Measurements from ENCODE around the gene TFB2M.

DNA sequence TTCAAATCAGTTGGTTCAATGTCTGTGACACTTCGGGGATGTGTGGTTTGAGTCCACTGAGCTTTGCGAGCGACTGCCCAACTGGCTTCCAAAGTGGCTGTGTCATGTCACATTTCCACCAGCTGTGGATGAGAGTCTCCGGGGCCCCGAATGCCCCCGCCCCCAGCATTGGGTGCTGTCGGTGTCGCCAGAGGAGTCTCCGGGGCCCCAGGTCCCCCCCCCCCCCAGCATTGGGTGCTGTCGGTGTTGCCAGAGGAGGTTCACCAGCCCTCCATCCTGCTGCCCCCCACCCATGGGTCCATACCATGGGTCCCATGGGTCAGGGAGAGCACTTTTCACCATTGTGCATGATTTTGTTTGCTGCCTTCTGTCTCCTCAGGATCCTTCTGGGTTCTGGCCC, 49.9 kb downstream of the TFB2M start:
- TF ChIP-seq, protein P1, sequence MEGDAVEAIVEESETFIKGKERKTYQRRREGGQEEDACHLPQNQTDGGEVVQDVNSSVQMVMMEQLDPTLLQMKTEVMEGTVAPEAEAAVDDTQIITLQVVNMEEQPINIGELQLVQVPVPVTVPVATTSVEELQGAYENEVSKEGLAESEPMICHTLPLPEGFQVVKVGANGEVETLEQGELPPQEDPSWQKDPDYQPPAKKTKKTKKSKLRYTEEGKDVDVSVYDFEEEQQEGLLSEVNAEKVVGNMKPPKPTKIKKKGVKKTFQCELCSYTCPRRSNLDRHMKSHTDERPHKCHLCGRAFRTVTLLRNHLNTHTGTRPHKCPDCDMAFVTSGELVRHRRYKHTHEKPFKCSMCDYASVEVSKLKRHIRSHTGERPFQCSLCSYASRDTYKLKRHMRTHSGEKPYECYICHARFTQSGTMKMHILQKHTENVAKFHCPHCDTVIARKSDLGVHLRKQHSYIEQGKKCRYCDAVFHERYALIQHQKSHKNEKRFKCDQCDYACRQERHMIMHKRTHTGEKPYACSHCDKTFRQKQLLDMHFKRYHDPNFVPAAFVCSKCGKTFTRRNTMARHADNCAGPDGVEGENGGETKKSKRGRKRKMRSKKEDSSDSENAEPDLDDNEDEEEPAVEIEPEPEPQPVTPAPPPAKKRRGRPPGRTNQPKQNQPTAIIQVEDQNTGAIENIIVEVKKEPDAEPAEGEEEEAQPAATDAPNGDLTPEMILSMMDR (IDR thresholded peaks at IDR 0.05) = no peak
- no peak for TF ChIP-seq POLR2A (IDR thresholded peaks at IDR 0.05)
- no peak for TF ChIP-seq EP300 (IDR thresholded peaks at IDR 0.05)

Measured in tibial nerve (tissue), 4 donors.